HG03139 (cell line): ENCODE data around the gene DYNLRB1.

Experiments
- ATAC-seq: cut with Tn5 transposase; IDR thresholded peaks from one replicate; pipeline ENCODE4 v1.9.1; 2021; ENCODE audit not compliant: unreplicated experiment

The DYNLRB1 gene

GRCh38 chr20:34553366-34553867, 37.2 kb downstream of the DYNLRB1 start:
- ATAC-seq = no peak

- no peak for ATAC-seq
Measured at GRCh38 chr20:34557936-34558319, 41.7 kb downstream of the DYNLRB1 start.

- no peak for ATAC-seq
Measured at GRCh38 chr20:34558320-34559218, 42.3 kb downstream of the DYNLRB1 start, which contains the start of gene MAP1LC3A. Gene MAP1LC3A (plus strand): TSS chr20:34558718. CDS start chr20:34558869, 151 bp downstream.

- no peak for ATAC-seq
Measured at GRCh38 chr20:34559311-34560140, 43.3 kb downstream of the DYNLRB1 start.

GRCh38 chr20:34560141-34560523, 43.9 kb downstream of the DYNLRB1 start:
- ATAC-seq = no peak

GRCh38 chr20:34560614-34561013, 44.4 kb downstream of the DYNLRB1 start:
- no peak for ATAC-seq

- ATAC-seq = no peak
Measured at GRCh38 chr20:34561661-34562060, 45.4 kb downstream of the DYNLRB1 start.

GRCh38 chr20:34562641-34563040, 46.4 kb downstream of the DYNLRB1 start:
- no peak for ATAC-seq

GRCh38 chr20:34564833-34565232, 48.6 kb downstream of the DYNLRB1 start:
- no peak for ATAC-seq

- ATAC-seq = no peak
Measured at GRCh38 chr20:34566978-34567891, 51.0 kb downstream of the DYNLRB1 start.

- no peak for ATAC-seq
Measured at GRCh38 chr20:34567892-34568865, 52.0 kb downstream of the DYNLRB1 start.

GRCh38 chr20:34569598-34569997, 53.4 kb downstream of the DYNLRB1 start:
- no peak for ATAC-seq

- ATAC-seq = no peak
Measured at GRCh38 chr20:34570859-34571306, 54.7 kb downstream of the DYNLRB1 start.

- ATAC-seq = no peak
Measured at GRCh38 chr20:34571753-34572152, 55.5 kb downstream of the DYNLRB1 start.

GRCh38 chr20:34573541-34574300, 57.5 kb downstream of the DYNLRB1 start:
- no peak for ATAC-seq

- no peak for ATAC-seq
Measured at GRCh38 chr20:34574426-34574825, 58.2 kb downstream of the DYNLRB1 start.

- no peak for ATAC-seq
Measured at GRCh38 chr20:34574861-34575260, 58.6 kb downstream of the DYNLRB1 start.

- no peak for ATAC-seq
Measured at GRCh38 chr20:34575271-34575670, 59.0 kb downstream of the DYNLRB1 start.

- no peak for ATAC-seq
Measured at GRCh38 chr20:34575756-34576155, 59.5 kb downstream of the DYNLRB1 start.
